HG03175 (cell line): Measurements from ENCODE around the gene CHAF1A.

Source experiments
- ATAC-seq: cut with Tn5 transposase; IDR thresholded peaks from one replicate; pipeline ENCODE4 v1.9.1; 2021; ENCODE audit warnings: mild to moderate bottlenecking, moderate library complexity; ENCODE audit not compliant: unreplicated experiment

CHAF1A gene

DNA sequence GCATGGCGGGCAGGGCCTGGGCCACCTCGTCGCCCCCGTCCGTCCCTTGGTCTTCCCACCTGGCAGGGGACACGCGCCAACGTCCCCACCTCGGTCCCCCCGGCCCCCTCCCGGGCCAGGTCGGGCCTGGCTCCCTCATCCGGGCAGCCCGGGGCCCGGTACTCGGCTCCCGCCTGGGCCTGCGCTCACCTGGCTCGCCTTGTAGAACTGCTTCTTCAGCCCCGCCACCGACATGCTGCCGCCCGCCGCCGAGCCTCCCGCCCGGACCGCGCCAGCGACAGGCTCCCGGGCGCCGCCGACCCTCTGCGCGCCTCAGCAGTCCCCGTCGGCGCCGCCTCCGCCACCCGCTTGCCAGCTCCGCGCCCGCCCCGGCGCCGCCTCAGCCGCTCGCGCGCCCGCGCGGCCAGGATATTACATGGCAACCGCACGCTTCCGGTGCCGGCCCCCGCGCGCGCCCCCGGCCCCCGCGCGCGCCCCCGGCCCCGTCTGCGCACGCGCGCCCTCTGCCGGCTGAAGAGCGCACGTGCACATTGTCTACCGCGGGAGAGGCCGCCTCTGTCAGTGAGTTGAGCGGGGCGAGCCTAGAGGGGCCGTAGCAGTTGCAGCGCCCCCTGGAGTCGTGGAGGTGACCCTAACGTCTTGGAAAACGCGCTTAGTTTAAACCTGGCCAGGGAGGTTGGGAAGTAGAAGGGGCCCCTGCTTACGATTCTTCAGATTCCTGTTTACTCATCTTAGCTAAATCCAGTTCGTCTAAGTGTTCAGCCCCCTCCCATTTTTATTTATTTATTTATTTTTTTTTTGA lies 2.1 kb upstream of the CHAF1A start, which contains the start of gene SH3GL1:
Gene SH3GL1, minus strand, starts transcription at position 413 of the 802 bp plus-strand sequence. Its CDS starts 179 bp downstream, at position 234.
- peak; percentile 63 for ATAC-seq

DNA sequence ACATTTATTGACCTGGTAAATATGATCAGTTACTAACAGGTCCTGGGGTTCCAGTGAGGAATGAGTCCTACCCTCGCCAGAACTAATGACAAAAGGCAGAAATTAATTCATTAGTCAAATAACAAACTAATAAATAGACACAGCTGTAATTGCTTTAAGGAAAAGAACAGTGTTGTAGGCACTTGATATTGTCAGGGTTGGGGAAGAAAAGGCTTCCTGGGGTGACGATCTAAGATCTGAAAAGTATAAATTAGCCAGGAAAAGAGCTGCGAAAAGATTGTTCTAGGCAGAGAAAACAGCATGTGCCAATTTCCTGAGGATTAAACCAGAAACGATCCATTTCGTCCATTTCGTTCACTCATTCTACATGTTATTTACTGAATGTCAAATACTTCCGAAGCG lies 670 bp upstream of the CHAF1A start:
- ATAC-seq: no peak

DNA sequence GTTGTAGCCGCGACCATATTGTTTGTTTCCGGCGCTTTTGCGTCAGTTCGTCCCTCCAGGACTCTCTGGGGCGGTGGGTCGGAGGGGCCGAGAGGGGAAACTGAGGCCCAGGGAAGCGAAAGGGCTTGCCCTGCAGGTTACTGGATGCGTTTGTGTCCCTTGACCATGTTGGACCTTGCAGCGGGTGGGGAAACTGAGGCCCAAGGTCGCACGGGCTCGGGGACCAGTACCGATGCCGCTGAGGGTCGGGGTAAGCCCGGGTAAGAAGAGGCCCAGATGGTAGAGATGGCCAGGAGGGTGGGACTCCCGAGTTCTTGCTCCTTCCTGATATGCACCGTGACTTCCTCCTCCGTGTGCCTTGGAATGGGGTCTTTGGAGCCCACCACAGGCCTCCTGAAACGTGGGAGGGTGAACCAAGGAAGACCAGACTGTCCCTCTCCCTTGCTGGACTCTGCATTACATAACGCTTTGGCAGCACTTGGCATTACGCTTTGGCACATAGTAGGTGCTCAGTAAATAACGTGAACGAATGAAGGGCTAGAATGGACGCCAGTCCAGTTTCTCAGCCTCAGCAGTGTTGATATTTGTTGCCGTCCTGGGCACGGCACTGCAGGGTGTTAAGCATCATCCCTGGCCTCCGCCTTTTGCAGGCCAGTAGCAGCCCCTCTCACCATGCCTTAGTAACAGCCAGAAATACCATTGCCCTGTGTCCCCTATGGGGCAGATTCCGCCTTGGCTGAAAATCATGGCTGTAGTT lies 743 bp downstream of the CHAF1A start:
- no peak for ATAC-seq

DNA sequence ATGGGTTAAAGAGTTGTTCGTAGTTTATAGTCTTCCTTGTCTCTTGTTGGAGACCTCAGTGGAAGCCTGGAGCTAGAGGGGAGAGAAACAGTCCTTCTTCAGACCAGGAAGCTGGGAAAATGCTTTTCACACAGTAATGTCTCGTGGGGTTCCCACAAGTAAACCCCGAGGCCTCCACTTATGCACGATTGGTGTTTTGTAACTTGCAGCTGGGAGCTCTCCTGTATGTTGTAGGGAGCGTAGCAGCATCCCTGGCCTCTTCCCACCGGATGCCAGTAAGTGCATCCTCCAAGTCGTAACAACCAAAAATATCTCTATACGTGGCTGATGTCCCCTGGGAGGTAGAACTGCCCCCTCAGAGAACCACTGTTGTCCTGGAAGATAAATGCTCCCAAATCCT lies 3.5 kb downstream of the CHAF1A start:
- ATAC-seq: no peak

DNA sequence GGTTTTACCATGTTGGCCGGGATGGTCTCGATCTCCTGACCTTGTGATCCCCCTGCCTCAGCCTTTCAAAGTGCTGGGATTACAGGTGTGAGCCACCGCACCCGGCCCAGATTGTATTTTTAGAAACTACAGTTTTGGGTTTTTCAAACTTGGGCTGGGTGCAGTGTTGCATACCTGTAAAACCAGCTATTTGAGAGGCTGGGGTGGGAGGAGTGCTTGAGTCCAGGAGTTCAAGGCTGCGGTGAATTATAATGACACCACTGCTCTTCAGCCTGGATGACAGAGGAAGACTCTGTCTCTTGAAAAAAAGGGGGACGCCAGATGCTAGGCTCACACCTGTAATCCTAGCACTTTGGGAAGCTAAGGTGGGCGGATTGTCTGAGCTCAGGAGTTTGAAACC lies 4.2 kb downstream of the CHAF1A start:
- ATAC-seq: no peak

DNA sequence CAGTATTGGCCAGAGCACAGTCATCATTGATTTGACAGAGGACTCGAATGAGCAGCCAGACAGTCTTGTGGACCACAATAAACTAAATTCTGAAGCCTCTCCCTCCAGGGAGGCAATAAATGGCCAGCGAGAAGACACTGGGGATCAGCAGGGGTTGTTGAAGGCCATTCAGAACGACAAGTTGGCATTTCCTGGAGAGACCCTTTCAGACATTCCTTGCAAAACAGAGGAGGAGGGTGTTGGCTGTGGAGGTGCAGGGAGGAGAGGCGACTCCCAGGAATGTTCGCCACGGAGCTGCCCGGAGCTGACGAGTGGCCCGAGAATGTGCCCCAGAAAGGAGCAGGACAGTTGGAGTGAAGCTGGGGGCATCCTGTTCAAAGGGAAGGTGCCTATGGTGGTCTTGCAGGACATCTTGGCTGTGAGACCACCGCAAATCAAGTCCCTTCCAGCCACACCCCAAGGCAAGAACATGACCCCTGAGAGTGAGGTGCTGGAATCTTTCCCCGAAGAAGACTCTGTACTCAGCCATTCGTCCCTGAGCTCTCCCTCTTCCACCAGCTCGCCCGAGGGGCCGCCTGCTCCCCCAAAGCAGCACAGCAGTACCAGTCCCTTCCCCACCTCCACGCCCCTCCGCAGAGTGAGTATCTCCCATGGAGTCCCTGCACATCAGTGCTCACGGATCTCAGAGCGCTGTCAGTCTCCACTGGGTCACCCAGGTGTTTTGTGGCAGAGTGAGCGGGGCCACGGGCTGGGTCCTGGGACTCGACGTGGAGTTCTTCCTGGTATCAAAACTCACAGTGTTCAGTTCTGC lies 6.9 kb downstream of the CHAF1A start:
- no peak for ATAC-seq

DNA sequence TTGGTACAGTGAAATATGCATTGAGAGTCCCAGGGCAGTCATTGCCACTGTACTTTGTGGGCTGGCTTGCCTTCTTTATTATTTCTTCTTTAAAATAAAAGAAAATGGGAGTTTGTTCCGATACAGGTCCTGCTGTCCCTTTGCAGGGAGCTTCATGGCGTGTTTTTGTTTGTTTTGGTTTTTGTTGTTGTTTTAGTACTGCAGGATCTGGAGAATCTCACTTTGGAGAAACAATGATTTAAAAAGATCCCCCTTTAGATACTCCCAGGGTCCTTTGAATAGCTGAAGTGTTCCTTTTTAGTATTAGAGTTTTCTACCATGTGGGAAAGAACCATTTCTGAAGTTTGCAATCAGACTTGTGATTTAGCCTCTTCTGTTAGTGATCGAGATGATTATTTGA lies 11.1 kb downstream of the CHAF1A start:
- no peak for ATAC-seq

DNA sequence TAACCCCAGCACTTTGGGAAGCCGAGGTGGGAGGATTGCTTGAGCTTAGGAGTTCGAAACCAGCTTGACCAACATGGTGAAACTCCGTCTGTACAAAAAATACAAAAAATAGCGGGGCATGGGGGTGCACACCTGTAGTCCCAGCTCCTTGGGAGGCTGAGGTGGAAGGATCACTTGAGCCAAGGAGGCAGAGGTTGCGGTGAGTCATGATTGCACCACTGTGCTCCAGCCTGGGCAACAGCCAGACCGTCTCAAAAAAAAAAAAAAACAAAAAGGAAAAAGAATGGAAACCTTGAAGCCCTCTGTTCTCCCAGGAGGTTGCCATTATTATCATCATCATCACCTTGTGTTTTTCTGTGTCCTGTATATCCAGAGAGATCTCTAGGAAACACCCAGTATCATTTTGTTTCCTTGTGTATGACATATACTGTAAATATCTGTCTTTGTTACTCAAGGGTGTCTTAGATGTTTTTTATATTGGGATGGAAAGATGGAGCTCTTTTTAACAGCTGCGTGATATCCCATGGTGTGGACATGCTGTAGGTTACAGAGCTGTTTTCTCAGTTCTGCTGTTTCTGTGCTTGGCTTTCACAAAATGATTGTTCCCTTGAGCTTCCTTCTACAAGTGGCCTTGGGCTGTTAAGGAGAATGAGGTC lies 11.8 kb downstream of the CHAF1A start:
- no peak for ATAC-seq

DNA sequence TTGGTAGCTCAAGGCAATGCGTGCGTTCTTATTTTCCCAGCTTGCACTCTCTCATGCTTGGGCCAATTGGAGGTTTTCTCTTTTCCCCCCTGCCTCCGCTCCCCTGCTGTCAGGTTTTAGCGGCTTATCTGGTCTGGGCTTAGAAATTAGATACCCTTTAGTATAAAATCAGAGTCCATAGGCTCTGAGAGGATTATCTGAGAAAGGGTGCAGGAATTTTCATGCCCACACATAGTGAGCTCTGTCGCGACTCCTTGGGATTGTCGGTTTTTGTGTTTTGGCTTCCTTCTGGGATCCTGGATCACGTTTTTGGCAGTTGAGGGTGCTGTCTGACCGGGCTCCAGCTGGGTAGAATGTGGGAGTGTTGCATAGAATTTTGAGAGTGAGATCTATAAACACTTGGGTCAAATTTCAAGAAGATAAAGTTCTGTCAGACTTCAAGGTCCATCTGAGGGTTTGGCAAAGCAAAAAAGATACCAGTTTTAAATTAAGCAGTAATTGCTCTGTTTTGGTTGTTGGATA lies 12.4 kb downstream of the CHAF1A start:
- no peak for ATAC-seq

DNA sequence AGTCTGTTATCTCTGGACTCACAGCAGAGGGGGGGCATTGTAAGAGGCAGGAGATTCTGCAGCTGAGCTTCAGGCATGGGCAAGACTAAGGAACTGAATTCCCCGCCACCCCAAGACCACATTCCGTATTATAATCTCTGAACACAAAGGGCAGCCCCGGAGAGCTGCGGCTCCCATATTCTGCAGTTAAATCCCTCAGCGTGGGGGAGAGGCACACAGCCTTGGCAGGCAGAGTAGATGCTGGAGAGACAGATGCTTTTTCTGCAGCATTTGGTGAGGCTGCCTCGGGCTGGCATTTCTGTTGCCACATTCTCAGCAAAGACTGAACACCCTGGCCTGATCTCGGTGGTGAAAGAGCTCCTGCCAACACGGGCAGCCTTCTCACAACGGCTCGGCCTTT lies 12.9 kb downstream of the CHAF1A start:
- ATAC-seq: no peak

DNA sequence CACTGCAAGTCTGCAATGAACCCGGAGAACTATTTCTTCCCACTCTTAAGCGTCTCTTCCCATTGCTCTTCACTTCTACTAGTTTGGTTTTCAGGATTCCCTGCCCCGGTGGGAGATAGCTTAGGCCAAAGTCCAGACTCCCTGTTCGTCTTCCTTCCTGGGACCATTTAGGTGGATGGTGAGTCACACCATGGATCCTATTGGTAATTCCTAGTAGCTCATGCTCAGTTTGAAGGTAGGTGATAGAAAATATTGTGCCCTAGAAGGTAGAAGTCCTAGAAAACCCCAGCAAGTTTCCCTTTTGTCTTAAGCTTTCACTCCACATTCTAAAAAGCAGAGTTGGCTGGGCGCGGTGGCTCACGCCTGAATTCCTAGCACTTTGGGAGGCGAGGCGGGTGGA lies 13.8 kb downstream of the CHAF1A start:
- no peak for ATAC-seq

DNA sequence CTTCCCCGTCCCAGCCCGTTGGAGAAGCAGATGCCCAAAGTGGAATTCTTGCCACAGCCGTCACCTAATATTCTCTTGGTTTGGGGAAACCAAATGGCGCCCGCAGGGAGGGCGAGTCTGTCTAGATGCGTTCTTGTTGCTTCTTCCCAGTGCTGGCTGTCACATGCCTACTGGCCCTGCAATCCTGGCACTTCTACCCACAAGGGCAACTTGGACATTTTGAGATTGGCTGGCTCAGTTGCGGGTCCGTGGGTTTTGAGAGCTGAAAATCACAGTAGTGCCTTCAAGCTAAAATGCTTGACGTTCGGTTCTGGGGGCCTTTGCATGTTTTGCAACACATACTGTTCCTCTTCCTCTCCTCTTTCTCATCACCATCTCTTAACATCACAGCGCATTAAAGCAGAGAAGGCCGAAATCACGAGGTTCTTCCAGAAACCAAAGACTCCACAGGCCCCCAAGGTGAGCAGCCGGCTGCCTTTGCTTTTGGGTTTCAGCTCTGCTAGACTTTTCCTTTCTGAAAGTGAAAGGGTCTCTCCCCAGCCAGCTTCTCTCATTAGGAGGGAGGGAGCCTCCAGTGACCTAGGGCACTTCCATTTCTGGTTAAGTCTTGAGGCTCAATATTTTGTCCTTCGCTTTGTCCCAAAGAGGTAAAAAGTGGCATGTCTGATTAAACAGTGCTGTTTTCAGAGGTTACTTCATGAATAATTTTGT lies 21.1 kb downstream of the CHAF1A start:
- no peak for ATAC-seq

DNA sequence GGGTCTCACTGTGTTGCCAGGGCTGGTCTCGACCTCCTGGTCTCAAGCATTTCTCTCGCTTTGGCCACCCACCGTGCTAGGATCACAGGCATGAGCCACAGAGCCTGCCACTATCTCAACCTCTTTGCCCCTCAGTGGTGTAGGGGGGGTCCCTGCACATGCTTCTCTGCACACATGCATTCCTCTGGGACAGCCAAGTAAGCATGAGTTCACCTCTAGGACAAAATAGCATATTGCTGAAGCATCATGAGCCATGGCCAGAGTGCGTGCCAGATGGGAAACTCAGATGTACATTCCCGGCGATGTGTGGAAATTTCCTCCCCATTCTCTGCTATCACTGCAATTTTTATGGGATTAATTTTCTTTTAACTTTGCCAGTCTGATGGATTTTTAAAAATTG lies 23.1 kb downstream of the CHAF1A start:
- no peak for ATAC-seq

DNA sequence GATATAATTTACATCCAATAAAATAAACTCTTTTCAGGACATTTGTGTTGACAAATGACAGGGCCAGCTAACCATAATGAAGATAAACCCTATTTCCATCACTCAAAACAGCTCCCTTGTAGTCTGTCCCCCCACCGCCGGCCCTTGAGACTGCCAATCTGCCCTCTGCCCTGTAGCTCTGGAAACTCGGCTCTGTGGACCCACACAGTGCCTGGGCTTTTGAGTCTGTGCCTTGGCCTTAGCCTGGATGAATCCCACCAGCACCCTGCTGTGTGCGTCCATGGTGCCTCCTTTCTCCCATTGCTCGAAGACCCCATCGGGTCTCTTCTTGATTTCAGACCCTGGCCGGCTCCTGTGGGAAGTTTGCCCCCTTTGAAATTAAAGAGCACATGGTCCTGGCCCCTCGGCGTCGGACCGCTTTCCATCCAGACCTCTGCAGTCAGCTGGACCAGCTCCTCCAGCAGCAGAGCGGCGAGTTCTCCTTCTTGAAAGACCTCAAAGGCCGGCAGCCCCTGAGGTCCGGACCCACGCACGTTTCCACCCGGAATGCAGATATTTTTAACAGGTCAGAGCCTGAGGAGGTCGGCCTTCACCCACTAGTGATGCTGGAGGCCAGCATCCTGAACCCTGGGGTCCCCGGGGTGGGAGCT lies 26.0 kb downstream of the CHAF1A start:
- ATAC-seq: no peak

DNA sequence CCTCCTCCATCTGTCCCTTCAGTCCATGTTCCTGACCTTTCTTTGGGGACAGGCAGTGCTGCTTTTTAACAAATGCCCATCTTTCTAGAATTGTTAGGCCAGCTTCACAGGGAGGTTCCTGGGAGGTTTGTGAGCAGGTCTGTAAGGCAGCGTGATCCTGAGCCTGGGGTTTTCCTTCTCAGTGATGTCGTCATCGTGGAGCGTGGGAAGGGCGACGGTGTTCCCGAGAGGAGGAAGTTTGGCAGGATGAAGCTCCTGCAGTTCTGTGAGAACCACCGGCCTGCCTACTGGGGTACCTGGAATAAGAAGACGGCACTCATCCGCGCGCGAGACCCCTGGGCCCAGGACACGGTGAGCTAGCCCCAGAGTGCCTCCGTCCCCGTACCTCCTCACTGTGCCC lies 26.8 kb downstream of the CHAF1A start:
- ATAC-seq: no peak

DNA sequence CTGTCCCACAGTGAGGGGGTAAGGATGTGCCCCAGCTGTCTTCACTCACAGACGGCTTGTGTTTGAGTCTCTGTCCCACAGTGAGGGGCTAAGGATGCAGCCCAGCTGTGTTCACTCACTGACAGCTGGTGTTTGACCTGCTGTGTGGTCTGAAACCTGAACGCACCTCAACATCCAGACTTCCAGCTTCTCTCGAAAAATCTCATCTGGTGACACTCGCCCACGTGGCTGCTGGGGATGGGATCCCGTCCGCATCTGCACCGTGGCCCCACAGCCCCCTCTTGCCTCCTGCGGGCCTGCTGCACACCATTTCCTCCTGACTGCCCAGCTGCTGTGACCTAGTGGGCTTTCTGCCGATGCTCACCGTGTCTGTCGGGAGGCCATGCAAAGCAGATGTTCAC lies 27.3 kb downstream of the CHAF1A start:
- ATAC-seq: no peak

DNA sequence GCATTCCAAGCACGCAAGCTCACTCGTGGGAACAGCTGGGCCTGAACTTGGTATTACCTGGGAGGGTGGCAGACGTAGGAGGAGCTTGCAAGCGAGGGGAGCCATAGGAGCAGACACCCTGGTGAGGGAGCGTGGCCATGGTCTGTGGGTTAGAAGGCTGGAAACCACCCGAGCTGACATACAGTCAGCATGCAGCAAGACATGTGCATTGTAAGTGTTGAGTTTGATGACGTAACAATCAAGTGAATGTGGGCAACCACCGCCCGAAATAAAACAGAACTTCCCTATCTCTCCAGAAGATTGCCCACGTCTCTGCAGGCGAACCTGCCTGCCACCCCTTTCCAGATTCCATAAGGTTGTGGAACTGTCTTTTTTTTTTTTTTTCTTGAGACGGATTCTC lies 28.3 kb downstream of the CHAF1A start:
- ATAC-seq: no peak

DNA sequence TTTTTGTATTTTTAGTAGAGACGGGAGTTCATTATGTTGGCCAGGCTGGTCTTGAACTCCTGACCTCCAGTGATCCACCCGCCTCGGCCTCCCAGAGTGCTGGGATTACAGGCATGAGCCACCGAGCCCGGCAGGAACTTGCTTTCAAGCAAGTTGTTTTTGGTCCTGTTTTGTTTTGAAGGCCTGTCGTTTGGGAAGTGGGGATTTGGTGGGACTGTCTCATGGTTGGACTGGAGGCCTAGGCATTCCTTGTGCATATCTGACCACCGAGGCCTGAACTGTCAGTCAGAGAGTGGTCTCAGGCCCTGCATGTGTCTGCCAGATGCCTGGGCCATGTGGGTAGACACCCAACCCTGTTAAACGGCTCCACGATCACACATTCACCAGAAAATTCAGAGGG lies 28.9 kb downstream of the CHAF1A start:
- no peak for ATAC-seq

DNA sequence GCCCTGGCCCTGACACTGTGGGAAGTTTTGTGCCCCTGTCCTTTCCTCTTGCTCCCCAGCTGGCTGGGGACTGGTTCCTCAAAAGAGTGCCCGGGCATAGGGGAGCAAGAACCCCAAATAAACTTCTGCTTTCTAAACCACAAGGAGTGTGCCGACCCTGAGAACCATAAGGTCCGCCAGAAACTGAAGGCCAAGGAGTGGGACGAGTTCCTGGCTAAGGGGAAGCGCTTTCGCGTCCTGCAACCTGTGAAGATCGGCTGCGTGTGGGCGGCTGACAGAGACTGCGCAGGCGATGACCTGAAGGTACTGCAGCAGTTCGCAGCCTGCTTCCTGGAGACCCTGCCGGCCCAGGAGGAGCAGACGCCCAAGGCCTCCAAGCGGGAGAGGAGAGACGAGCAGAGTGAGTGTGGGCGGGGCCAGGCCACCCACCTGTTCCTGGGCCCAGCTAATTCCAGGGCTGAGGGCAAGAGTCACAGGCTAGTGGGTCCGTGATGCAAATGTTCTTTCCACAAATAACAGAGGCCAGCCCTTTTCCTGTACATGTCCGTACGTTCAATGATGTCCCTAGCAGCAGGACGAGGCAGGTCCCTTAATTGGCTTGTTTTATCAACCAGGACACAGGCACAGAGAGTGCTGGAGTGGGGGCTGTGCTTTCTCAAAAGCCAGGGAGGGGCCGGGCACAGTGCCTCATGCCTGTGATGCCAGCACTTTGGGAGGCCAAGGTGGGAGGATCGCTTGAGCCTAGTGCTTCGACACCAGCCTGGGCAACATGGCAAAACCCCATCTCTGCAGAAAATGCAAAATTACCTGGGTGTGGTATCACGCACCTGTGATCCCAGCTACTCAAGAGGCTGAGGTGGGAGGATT lies 29.6 kb downstream of the CHAF1A start:
- ATAC-seq: no peak
